Rectal smooth muscle tissue (tissue), 1 donor: ENCODE measurements around the gene CLPSL1.

ENCODE experiments used
- H3K27ac ChIP-seq: one replicate; pipeline ENCODE4 v1.7.0; 2013; ENCODE audit warnings: low read depth, low read length, inconsistent platforms
- H3K27me3 ChIP-seq: one replicate; pipeline ENCODE4 v1.7.0; 2013; ENCODE audit warnings: low read length; ENCODE audit not compliant: control insufficient read depth, insufficient read depth
- H3K36me3 ChIP-seq: one replicate; pipeline ENCODE4 v1.7.0; 2013; ENCODE audit warnings: low read length; ENCODE audit not compliant: control insufficient read depth, insufficient read depth
- H3K4me1 ChIP-seq: one replicate; pipeline ENCODE4 v1.7.0; 2013; ENCODE audit warnings: low read length; ENCODE audit not compliant: control insufficient read depth, insufficient read depth
- H3K4me3 ChIP-seq: one replicate; pipeline ENCODE4 v1.7.0; 2013; ENCODE audit warnings: low read length
- H3K9ac ChIP-seq: one replicate; pipeline ENCODE4 v1.7.0; 2013; ENCODE audit warnings: low read length

The CLPSL1 gene

DNA sequence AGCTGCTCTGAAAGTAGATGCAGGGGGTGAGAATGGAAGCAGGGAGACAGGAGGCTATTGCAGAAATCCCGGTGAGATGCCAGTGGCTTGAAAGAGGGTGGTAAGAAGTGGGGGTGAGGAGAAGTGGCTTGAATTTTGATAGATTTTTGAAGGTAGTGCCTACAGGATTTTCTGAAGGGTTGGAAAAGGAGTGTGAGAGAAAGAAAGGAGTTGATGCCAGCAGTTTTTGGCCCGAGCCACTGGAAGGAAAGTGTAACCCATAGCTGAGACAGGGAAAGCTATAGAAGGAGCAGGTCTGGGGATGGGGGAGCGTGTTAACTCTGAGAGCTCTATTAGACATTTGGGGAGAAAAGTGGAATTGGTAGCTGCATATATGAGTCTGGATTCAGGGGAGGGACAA is 34.3 kb upstream of the CLPSL1 start:
- H3K27ac ChIP-seq, result no peak overlapping the region
- no peak overlapping the region for H3K9ac ChIP-seq
- H3K4me3 ChIP-seq, result no peak overlapping the region
- H3K4me1 ChIP-seq, result no peaks in the 10 kb centered on the region
- H3K27me3 ChIP-seq, result no peaks in the 10 kb centered on the region
- no peaks in the 10 kb centered on the region for H3K36me3 ChIP-seq

DNA sequence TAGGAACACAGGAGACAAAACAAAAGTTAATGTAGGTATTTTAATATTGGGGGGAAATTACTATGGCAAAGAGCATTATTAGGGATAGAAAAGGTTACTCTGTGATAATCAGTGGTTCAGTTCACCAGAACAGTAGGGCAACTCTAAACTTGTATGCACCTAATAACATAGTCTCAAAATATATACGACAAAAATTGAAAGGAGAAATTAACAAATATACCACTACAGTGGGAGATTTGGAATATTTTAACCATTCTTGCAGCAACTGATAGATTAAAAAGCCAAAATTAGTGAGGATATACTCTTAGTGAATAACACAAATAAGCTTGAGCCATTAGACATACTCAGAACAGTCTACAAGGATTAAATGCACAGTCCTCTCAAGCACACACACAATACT is 32.9 kb upstream of the CLPSL1 start:
- Histone ChIP-seq H3K9ac (no peak overlapping the region), H3K4me3 (no peak overlapping the region)

DNA sequence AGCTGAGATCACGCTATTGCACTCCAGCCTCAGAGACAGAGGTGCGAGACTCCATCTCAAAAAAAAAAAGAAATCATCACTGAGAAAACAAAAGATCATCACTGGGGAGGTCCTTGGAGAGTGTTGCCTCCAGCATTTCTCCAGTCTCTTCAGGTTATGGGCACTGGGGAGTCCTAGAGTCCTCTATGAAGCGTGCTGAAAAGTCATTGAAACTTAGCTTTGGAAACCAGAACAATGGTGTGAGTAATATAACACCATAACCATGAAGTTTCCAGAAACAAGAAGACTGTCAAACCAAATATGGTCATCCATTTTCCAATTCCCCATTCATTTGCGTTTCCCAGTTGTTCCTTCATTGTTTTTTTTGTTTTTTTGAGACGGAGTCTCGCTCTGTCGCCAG is 30.3 kb upstream of the CLPSL1 start:
- no peak overlapping the region for H3K4me3 ChIP-seq
- no peak overlapping the region for H3K27ac ChIP-seq
- H3K9ac ChIP-seq, result no peak overlapping the region
- H3K4me1 ChIP-seq, result no peaks in the 10 kb centered on the region
- H3K27me3 ChIP-seq, result no peaks in the 10 kb centered on the region
- H3K36me3 ChIP-seq, result no peaks in the 10 kb centered on the region

More for the DNA sequence above, 32.9 kb upstream of the CLPSL1 start:
- H3K36me3 ChIP-seq, result no peaks in the 10 kb centered on the region
- no peaks in the 10 kb centered on the region for H3K4me1 ChIP-seq
- H3K27ac ChIP-seq, result no peak overlapping the region
- H3K27me3 ChIP-seq, result no peaks in the 10 kb centered on the region

DNA sequence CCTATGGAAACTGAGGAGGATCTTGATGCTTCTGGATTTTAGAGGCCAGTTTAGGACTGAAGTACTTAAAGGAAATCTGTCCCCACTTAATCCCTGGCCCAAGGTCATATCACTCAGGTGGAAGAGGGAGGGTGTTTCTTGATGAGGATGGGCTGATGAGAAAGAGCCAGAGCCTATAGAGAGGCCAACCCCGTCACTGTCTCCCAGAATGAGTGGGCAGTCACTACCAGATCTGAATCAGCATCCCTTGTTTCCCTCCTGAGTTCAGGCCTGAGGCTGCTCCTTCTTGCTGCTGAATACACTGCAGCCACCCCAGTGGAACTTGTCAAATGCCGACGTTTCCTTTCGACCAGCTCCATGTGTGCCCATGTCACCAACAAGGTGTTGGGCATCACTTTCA is 29.2 kb upstream of the CLPSL1 start:
- Histone ChIP-seq H3K4me1 (no peaks in the 10 kb centered on the region), H3K27me3 (no peaks in the 10 kb centered on the region), H3K27ac (no peak overlapping the region), H3K9ac (no peak overlapping the region), H3K4me3 (no peak overlapping the region), H3K36me3 (no peaks in the 10 kb centered on the region)

DNA sequence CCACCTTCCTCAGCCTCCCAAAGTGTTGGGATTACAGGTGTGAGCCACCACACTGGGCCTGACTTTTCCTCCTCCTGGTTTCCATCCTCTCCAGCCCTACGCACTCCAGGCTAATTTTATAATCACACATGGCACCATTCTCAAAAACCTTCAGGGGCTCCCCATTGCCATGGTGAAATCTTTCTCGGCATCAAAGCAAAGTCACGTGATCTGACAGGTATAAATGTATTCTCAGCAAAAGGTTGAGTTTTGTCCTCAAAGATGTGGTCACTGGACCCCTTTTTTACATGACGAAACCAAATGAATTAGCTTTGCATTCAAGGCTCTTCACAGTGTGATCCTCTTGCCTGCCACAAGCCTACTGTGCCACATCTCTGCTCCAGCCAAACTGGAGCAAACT is 28.5 kb upstream of the CLPSL1 start:
- Histone ChIP-seq H3K27ac (no peak overlapping the region), H3K4me3 (no peak overlapping the region), H3K4me1 (no peaks in the 10 kb centered on the region)

DNA sequence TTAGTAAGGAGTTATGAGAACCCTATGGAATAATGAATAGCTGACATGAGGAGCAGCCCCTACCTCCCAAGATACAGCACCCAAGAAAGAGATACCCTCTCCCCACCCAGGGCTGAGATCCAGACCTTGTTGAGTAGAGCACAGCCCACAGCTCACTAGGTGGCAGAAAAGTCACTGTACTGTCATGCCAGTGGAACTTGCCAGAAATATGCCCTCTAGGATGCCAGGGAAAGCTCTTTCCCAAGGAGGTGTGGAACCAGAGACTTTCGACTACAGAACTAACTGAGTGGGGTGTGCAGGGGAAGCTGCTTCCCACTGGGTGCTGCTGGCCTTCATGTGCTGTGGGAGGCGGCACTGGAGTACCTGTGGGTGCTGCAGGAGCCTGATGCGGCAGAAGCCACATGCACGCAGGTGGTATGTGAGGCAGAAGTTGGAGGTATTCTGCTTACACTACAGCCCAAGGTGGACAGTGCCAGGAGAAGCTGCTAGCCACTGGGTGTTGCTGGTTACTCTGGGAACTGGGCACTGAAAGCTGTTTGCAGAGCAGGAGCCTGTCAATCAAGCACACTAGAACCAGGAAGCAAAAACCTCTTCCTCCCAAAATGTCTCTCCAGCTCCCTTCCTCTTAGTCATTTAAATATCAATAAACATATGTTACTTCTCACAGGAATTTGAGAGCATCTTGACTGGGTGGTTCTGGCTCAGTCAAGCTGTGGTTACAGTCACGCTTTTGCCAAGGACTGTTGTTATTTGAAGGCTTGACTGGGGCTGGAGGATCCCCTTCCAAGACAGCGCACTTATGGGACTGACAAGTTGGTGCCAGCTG is 26.2 kb upstream of the CLPSL1 start:
- Histone ChIP-seq H3K27ac (no peak overlapping the region), H3K27me3 (no peaks in the 10 kb centered on the region), H3K9ac (no peak overlapping the region), H3K4me1 (no peaks in the 10 kb centered on the region), H3K4me3 (no peak overlapping the region), H3K36me3 (no peaks in the 10 kb centered on the region)

More for the DNA sequence above, 28.5 kb upstream of the CLPSL1 start:
- Histone ChIP-seq H3K9ac (no peak overlapping the region), H3K36me3 (no peaks in the 10 kb centered on the region), H3K27me3 (no peaks in the 10 kb centered on the region)

DNA sequence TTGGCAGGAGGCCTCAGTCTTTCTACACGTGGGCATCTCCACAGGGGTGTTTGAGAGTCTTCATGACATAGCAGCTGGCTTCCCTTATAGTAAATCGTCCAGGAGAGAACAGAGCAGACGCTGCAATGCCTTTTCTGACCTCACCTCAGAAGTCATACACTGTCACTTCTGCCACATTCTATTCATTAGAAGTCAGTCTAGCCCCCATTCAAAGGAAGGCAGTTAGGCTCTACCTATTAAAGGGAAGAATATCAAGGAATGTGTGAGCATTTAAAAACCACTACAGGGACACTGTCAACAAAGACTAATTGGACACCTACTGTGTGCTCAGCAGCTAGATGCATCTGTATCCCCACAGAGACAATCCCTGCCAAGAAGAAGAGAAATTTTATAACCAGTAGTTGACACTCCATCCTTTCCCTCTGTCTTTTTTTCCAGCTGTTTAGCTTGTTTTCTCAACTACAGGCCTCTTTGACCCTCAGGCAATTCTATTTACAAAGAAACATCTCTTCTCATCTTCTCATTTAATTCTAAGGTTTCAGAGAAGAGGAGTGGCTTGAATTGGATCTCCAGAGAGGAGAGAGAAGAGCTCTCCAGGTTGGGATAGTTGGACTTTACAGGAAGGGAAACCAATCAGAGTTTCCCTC is 25.4 kb upstream of the CLPSL1 start:
- Histone ChIP-seq H3K4me3 (no peak overlapping the region), H3K27ac (no peak overlapping the region), H3K27me3 (no peaks in the 10 kb centered on the region), H3K36me3 (no peaks in the 10 kb centered on the region), H3K9ac (no peak overlapping the region), H3K4me1 (no peaks in the 10 kb centered on the region)

DNA sequence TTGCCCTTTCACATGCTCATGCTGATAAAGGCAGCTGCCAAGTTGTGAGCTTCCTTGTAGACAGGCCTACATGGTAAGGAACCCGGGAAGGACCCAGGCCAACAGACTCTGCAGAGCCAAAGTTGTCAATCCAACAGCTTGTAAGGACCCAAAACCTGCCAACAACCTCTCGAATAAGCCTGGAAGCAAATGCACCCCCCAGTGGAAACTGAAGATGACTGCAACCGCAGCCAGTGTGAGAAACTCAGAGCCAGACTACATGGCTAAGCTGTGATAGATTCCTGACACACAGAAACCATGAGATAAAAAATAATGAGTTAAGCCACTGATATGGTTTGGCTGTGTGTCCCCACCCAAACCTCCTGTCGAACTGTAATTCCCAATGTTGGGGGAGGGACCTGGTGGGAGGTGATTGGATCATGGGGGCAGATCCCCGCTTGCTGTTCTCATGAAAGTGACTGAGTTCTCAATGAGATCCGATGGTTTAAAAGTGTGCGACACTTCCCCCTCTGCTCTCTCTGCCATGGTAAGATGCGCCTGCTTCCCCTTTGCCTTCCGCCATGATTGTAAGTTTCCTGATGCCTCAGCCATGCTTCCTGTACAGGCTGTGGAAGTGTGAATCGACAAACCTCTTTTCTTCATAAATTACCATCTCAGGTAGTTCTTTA is 23.2 kb upstream of the CLPSL1 start:
- H3K27ac ChIP-seq, result no peak overlapping the region
- H3K27me3 ChIP-seq, result no peaks in the 10 kb centered on the region
- no peak overlapping the region for H3K9ac ChIP-seq
- H3K4me1 ChIP-seq, result no peaks in the 10 kb centered on the region
- no peaks in the 10 kb centered on the region for H3K36me3 ChIP-seq
- no peak overlapping the region for H3K4me3 ChIP-seq

DNA sequence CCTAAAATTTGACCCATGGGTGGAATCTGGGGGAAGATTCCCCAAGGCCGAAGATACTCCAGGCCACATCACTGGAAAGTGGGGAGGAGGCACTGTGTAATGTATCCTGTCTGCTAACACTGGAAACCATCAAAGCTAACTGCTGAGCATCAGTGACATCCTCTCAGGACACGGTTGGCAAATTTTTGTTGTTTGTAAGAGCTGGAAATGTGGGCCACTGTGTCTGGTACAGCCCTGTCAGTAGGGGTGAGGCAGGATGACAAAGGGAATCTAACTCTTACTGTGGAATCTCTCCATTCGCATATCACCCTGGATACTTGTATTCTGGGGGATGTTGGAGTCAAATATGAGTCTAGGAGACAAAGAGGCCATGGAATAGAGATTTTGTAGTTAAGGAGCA is 21.4 kb upstream of the CLPSL1 start:
- Histone ChIP-seq H3K4me3 (no peak overlapping the region), H3K9ac (no peak overlapping the region), H3K36me3 (no peaks in the 10 kb centered on the region), H3K27ac (no peak overlapping the region), H3K4me1 (no peaks in the 10 kb centered on the region), H3K27me3 (no peaks in the 10 kb centered on the region)

DNA sequence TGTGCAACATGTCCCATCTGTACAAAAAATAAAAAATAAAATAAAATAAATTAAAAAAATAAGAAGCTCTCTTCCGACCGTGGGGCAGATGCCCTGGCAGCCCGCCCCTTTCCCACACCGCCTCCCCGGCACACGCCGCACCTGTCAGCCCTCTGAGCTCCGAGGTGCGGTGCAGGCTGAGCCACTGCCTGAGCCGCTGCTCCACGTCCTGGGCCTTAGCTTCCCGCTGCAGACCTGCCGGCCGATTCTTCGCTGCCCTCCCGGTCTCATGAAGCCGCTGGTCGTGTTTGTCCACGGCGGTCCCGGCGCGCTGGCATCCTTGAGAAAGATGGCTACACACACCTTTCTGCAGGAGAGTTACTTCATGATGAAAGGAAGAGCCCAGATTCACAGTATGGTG is 15.1 kb upstream of the CLPSL1 start:
- H3K27me3 ChIP-seq, result no peaks in the 10 kb centered on the region
- no peaks in the 10 kb centered on the region for H3K36me3 ChIP-seq
- H3K4me3 ChIP-seq, result no peak overlapping the region
- H3K4me1 ChIP-seq, result no peaks in the 10 kb centered on the region
- H3K27ac ChIP-seq, result no peak overlapping the region
- no peak overlapping the region for H3K9ac ChIP-seq

DNA sequence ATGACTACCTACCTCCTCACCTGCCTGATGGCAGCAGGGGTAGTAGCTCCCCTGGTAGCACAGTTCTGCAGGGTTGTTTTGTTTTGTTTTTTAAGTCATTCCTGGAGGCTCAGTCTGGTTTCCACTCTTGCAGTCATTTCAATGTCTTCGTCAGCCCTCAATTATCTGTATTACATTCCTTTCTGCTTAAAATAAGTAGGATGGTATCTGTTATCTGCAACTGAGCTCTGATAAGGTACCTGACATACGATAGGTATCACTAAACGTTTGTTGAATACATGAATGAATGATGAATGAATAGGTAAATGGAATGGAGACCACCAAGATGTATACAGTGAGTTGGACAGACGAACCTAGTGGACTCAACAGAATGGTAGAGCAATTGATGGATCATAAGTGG is 11.6 kb upstream of the CLPSL1 start:
- H3K27me3 ChIP-seq, result no peaks in the 10 kb centered on the region

DNA sequence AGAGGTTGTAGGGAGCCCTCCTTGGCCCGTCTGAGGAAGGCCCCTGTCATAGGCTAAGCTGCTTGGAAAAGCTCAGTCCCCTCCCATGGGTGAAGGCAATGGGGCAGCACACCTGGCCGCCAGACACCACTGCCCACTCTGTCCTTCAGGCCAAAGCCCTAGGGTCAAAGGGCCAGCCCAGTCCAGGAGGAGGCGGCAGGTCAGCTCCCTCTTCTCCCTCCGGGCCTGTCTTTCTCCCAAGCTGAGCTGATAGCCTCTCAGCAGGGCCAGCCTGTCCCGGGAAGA is 9.5 kb upstream of the CLPSL1 start:
- Histone ChIP-seq H3K9ac (no peak overlapping the region), H3K27me3 (no peaks in the 10 kb centered on the region), H3K4me1 (no peaks in the 10 kb centered on the region), H3K4me3 (no peak overlapping the region), H3K27ac (no peak overlapping the region), H3K36me3 (no peaks in the 10 kb centered on the region)

More for the DNA sequence above, 11.6 kb upstream of the CLPSL1 start:
- Histone ChIP-seq H3K4me1 (no peaks in the 10 kb centered on the region), H3K27ac (no peak overlapping the region), H3K9ac (no peak overlapping the region), H3K4me3 (no peak overlapping the region), H3K36me3 (no peaks in the 10 kb centered on the region)
